IMR-90 (cell line): ENCODE results near the gene SCARF2.

ENCODE experiments used
- CEBPB ChIP-seq: IDR thresholded peaks from 2 replicates; pipeline ENCODE4 v1.6.1; 2012; ENCODE audit warnings: low read depth, low read length, improper control_type of control experiment
- POLR2A ChIP-seq: IDR thresholded peaks from 2 replicates; pipeline ENCODE4 v1.6.1; 2012; ENCODE audit warnings: mild to moderate bottlenecking, low read depth, low read length
- RFX5 ChIP-seq: IDR thresholded peaks from 2 replicates; pipeline ENCODE4 v1.8.0; 2012; ENCODE audit warnings: low read depth, mild to moderate bottlenecking, low read length, moderate library complexity
- TF ChIP-seq, protein P1 (sequence below): conservative IDR thresholded peaks from 2 replicates; pipeline ENCODE4 v1.5.1; 2012; ENCODE audit warnings: mild to moderate bottlenecking, low read depth, low read length, improper control_type of control experiment

DNA sequence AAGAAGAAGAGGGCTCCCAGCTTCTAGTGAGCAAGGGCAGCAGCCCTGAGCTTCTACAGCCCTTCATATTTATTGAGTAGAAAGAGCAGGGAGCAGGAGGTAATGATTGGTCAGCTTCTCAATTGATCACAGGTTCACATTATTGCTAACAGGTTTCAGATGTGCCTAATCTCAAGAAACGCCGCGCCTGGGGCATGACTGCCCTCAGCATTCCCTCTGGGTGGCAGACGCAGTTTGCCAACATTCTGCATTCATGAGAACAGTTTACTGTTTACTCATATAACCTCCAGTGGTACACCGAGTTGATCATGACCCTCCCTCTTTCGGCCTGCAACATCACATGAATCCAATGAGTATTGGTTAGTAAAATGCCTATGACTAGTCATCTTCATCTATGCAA lies 48.3 kb downstream of the SCARF2 start:
- TF ChIP-seq, protein P1, sequence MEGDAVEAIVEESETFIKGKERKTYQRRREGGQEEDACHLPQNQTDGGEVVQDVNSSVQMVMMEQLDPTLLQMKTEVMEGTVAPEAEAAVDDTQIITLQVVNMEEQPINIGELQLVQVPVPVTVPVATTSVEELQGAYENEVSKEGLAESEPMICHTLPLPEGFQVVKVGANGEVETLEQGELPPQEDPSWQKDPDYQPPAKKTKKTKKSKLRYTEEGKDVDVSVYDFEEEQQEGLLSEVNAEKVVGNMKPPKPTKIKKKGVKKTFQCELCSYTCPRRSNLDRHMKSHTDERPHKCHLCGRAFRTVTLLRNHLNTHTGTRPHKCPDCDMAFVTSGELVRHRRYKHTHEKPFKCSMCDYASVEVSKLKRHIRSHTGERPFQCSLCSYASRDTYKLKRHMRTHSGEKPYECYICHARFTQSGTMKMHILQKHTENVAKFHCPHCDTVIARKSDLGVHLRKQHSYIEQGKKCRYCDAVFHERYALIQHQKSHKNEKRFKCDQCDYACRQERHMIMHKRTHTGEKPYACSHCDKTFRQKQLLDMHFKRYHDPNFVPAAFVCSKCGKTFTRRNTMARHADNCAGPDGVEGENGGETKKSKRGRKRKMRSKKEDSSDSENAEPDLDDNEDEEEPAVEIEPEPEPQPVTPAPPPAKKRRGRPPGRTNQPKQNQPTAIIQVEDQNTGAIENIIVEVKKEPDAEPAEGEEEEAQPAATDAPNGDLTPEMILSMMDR: no peak
- no peak for TF ChIP-seq CEBPB
- TF ChIP-seq RFX5: no peak
- TF ChIP-seq POLR2A: no peak
